HG03575 (cell line): ENCODE measurements around the gene PHIP.
"Not testable (repeated sequence)": the region's sequence is repeated elsewhere in the genome, so short reads cannot be mapped to it uniquely, and the experiment has no call there.

ENCODE experiments used
- ATAC-seq: cut with Tn5 transposase; IDR thresholded peaks from one replicate; pipeline ENCODE4 v1.9.1; 2021; ENCODE audit not compliant: unreplicated experiment, insufficient number of reproducible peaks, low FRiP score; ENCODE audit errors: extremely low read depth

The PHIP gene

GRCh38 chr6:78953798-78954197 is 124.3 kb downstream of the PHIP start:
- ATAC-seq = no peak

- ATAC-seq = no peak
Observed at GRCh38 chr6:78952362-78952761, 125.7 kb downstream of the PHIP start.

- ATAC-seq = no peak
Observed at GRCh38 chr6:78948785-78949184, 129.3 kb downstream of the PHIP start.

- ATAC-seq = no peak
Observed at GRCh38 chr6:78947962-78948361, 130.1 kb downstream of the PHIP start.

GRCh38 chr6:78947529-78947928 is 130.5 kb downstream of the PHIP start:
- ATAC-seq = no peak

GRCh38 chr6:78942446-78942845 is 135.6 kb downstream of the PHIP start:
- no peak for ATAC-seq

- no peak for ATAC-seq
Observed at GRCh38 chr6:78936515-78936914, 141.5 kb downstream of the PHIP start.

GRCh38 chr6:78935553-78935952 is 142.5 kb downstream of the PHIP start:
- ATAC-seq = no peak

GRCh38 chr6:78925317-78925716 is 152.7 kb downstream of the PHIP start:
- ATAC-seq = no peak

- ATAC-seq = not testable (repeated sequence)
Observed at GRCh38 chr6:78921168-78921567, 156.9 kb downstream of the PHIP start.

- no peak for ATAC-seq
Observed at GRCh38 chr6:78917788-78918187, 160.3 kb downstream of the PHIP start.

- no peak for ATAC-seq
Observed at GRCh38 chr6:78916411-78916810, 161.6 kb downstream of the PHIP start.

- no peak for ATAC-seq
Observed at GRCh38 chr6:78911218-78911940, 166.7 kb downstream of the PHIP start.

- no peak for ATAC-seq
Observed at GRCh38 chr6:78910591-78911171, 167.4 kb downstream of the PHIP start.

- ATAC-seq = no peak
Observed at GRCh38 chr6:78910010-78910409, 168.0 kb downstream of the PHIP start.

- ATAC-seq = no peak
Observed at GRCh38 chr6:78909391-78909790, 168.7 kb downstream of the PHIP start.

- ATAC-seq = no peak
Observed at GRCh38 chr6:78908621-78909020, 169.4 kb downstream of the PHIP start.

- no peak for ATAC-seq
Observed at GRCh38 chr6:78896227-78896626, 181.8 kb downstream of the PHIP start.

- not testable (repeated sequence) for ATAC-seq
Observed at GRCh38 chr6:78889901-78890300, 188.2 kb downstream of the PHIP start.
